ENCODE results near the gene GIMAP4.
"Not testable (repeated sequence)": the region's sequence is repeated elsewhere in the genome, so short reads cannot be mapped to it uniquely, and the experiment has no call there.

Gene GIMAP4

GRCh38 chr7:150567169-150567568 is at the start of gene GIMAP4:
TSS of gene GIMAP4 (plus strand) at chr7:150567390. CDS start at chr7:150569902, 2,512 bp downstream.
- no peak for DNase-seq

GRCh38 chr7:150519310-150519709 is 47.9 kb upstream of the GIMAP4 start:
- no peak for DNase-seq

DNA sequence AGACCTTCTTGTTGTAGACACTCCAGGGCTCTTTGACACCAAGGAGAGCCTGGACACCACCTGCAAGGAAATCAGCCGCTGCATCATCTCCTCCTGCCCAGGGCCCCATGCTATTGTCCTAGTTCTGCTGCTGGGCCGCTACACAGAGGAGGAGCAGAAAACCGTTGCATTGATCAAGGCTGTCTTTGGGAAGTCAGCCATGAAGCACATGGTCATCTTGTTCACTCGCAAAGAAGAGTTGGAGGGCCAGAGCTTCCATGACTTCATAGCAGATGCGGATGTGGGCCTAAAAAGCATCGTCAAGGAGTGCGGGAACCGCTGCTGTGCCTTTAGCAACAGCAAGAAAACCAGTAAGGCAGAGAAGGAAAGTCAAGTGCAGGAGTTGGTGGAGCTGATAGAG is 47.0 kb upstream of the GIMAP4 start:
- no peak for DNase-seq

- DNase-seq = not testable (repeated sequence)
Observed at GRCh38 chr7:150522931-150523330, 44.3 kb upstream of the GIMAP4 start.

DNA sequence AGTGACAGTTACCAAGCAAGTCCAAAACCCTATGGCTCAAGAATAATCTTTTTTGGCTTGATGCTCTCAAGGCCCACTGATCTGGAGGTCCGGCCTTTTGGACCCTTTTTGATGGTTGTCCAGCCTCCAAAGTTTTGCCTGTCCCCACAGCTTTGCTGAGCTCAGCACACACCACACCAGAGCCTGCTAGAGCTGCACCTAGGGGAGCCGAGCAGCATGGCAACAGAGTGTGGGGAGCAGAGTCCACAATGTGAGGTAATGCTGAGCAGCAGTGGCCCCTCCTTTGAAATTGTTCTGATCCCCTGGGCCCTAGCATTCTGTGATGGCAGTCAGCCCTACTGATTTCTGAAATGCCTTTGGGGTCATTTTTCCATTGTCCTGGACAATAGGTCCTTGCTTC is 43.2 kb upstream of the GIMAP4 start:
- DNase-seq = no peak

- DNase-seq = no peak
Observed at GRCh38 chr7:150531704-150532103, 35.5 kb upstream of the GIMAP4 start.

DNA sequence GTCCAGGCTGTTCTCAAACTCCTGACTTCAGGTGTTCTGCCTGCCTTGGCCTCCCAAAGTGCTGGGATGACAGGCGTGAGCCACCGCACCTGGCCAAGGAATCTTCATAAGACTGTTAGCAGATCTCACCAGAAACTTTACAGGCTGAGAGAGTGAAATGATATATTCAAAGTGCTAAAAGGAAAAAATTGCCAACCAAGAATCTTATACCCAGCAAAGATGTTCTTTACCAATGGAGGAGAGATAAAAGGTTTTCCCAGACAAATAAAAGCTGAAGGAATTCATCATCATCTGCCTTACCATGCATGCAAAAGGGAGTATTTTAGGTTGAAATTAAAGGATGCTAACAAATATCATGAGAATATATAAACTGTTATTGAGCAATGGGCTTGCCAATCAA is 28.9 kb upstream of the GIMAP4 start:
- DNase-seq = no peak

DNA sequence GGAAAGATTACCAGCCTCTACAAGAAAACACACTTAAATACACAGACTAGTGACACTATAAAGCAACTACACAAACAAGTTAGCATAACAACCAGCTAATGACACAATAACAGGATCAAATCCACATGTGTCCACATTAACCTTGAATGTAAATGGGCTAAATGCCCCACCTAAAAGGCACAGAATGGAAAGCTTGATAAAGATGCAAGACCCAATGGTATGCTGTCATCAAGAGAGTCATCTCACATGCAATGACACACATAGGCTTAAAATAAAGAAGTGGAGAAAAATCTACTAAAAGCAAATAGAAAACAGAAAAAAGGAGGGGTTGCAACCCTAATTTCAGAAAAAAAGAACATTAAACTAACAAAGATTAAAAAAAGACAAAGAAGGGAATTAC is 14.0 kb upstream of the GIMAP4 start:
- DNase-seq = no peak

- DNase-seq = no peak
Observed at GRCh38 chr7:150556521-150557138, 10.6 kb upstream of the GIMAP4 start.

GRCh38 chr7:150560486-150560885 is 6.7 kb upstream of the GIMAP4 start:
- no peak for DNase-seq

DNA sequence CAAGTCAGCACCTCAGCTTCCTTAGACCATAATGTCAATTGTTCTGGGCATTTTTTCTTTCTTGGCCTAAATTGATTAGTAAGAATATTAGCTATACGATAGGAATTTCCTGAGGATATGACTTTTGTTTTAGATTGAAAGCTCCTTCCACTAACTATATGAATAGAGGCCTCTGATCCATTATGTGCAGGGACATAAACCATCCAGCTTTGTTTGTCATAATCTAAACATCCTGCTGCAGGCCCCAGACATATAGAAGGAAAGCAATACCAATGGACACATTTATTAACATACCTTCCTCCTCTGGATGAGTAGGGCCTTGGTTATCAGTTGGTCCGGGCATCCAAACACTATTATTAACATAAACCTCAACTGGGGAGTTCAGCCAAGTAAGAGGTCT is 4.3 kb upstream of the GIMAP4 start:
- DNase-seq = no peak

DNA sequence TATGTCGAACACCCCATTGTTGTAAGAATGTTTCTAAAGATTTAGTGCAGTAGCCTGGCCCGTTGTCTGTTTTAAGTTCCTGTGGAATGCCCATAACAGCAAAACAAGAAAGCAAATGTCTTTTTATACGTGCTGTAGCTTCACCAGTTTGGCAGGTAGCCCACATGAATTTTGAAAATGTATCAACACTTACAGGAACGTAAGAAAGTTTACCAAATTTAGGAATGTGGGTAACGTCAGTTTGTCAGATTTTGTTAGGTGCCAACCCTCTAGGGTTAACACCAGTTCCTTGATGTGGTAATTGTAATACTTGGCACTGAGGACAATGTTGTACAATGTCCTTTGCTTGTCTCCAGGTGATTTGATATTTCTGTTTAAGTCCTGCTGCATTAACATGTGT is 3.2 kb upstream of the GIMAP4 start:
- no peak for DNase-seq

DNA sequence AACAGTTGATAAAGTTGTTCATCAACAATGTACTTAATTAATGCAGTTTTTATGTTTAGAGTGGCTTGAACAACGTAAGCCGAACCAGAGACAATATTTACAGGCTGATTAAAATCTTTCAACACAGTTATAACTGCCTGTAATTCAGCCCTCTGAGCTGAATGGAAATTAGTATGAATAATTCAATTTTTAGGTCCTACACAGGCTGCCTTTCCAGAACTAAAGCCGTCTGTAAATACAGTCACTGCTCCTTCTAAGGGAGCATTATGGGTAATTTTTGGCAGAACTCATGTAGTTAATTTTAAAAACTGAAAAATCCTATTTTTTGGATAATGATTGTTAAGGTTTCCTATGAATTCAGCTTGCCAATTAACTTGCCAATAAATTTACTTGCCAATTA is 2.6 kb upstream of the GIMAP4 start:
- DNase-seq = no peak

- no peak for DNase-seq
Observed at GRCh38 chr7:150565239-150565638, 2.0 kb upstream of the GIMAP4 start.

DNA sequence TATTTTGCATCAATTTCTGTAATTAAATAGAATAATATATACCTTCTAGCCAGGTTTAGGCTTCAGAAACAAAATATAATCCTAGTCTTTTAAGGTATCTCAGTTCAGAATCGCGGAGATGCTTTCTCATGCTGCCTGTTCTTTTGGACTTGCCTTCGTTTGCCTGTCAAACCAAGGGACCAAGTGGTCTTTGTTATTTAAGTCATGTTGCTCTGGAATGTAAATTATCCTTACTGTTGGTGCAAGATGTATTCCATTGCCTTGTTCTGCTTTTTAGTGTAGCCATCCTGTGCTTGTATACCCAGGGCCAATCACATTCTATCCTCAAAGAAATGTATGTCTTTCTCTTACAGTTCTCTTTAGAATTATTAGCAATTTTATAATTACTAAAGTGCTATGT is 1.1 kb upstream of the GIMAP4 start:
- DNase-seq = no peak

- no peak for DNase-seq
Observed at GRCh38 chr7:150566572-150566971, 618 bp upstream of the GIMAP4 start.

DNA sequence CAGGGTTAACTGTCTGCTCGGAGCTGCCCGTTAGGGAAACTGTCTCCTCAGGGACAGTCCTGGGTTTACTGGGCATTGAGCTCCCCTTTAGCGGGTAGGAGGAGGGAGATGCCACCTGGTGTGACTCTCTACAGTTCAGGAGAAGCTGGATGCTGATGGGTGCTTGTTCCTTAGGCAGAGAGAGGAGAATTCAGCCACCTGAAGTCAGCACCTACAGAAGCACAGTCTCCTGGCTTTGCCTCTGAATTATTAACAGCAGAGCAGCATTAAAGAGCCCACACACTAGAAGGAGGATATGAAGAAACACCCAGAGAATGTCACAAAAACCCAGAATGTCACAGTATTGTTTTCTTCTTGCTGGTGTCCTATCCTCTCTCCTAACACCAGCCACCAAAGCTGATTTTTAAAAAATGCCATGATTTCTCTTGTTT is 696 bp downstream of the GIMAP4 start:
- DNase-seq = no peak

GRCh38 chr7:150568714-150569113 is 1.5 kb downstream of the GIMAP4 start:
- DNase-seq = no peak

DNA sequence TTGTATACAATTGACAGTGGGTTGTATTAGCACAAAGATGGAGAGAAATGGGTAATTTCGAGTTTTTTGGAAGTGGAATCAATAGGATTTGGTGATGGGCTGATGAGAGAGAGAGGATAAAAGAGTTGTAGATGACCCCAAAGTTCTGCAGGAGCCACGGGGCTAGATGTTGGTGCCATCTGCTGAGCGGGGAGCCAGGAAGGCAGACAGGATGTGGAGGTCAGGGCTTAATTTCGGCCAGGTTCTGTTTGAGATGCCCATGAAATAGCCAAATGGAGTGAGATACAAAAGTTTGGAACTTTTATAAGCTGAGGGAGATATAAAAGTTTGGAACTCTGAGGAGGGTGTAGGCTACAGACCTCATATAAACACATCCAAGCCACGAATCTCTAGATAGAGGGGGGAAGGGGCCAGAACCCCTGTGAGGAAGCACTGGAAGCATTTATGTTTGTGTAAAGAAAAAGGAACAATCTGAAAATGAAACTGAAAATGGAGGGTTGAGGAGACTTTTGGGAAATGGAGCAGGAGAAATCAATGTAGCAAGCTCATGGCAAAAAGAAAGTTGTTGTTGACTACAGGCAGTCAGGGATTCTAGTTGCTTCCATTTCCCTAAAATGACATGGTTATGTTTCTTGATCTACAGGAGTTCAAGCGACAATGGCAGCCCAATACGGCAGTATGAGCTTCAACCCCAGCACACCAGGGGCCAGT is 2.2 kb downstream of the GIMAP4 start:
- DNase-seq = no peak

DNA sequence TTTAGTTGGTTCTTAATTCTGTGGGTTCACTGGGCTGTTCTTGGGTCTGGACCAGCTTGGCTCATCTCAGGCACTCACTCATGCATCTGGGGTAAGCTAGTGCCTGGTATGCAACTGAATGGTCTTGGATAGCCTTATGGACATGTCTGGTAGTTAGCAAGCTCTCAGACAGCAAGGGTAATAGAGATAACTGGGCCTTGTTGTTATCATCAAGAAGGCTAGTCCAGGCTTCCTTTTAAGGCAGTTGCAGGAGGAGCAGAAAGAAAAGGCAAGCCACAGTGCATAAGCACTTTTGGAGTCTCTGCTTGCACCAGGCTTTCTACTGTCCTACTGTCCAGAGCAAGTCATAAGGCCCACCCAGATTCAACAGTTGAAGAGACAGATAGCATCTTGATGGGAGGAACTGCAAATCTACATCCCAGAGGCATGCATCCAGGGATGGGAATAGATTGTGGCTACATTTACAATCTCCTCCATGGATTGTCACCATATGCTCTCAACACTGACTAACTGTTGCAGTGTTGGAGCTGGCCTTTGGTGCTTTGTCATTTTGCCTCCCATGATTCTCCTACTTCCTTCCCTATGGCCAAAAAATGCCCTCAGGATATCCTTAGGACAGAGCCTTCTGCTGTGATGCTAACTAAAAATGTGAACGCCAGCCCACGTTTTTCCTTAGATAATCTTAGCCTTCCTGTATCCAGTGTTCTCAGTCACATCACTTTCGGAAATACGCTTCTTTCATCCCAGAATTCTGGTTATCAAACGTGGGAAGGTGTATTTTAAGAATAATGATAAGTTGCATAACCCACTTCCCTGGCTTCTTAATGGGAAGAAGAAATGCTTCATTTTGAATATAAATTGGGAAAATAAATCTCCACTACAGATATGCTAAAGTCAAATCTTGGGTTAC is 3.6 kb downstream of the GIMAP4 start:
- DNase-seq = no peak

GRCh38 chr7:150572496-150572895 is 5.3 kb downstream of the GIMAP4 start:
- DNase-seq = no peak

DNA sequence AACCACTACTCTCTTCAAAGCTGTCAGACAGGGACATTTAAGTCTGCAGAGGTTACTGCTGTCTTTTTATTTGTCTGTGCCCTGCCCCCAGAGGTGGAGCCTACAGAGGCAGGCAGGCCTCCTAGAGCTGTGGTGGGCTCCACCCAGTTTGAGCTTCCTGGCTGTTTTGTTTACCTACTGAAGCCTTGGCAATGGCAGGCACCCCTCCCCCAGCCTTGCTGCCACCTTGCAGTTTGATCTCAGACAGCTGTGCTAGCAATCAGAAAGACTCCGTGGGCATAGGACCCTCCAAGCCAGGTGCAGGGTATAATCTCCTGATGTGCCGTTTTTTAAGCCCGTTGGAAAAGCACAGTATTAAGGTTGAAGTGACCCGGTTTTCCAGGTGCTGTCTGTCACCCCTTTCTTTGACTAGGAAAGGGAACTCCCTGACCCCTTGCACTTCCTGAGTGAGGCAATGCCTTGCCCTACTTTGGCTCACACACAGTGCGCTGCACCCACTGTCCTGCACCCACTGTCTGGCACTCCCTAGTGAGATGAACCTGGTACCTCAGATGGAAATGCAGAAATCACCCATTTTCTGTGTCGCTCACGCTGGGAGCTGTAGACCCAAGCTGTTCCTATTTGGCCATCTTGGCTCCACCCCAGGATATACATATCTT is 12.9 kb downstream of the GIMAP4 start:
- DNase-seq = not testable (repeated sequence)
